SK-N-SH (cell line): ENCODE data around the gene MDH2. TPM values are rescaled to one million over a fixed set of nuclear protein-coding genes. Genes with fewer than 3 reads are reported as not detected.

Source experiments
- CTCF ChIA-PET: fragments of 300-600, 350-600 bp; formaldehyde crosslinking; extraction: SDS; loops from one replicate; lab custom pipeline; 2021; lab: Yijun Ruan, JAX
- POLR2A ChIA-PET: fragments of 350-600 bp; sonication (Branson Sonifier 250); formaldehyde crosslinking; extraction: SDS; loops from one replicate; lab custom pipeline; 2020; ENCODE audit warnings: antibody characterized with exemption, inconsistent platforms; lab: Yijun Ruan, JAX
- DNase-seq: peaks from one replicate; pipeline ENCODE4 v3.0.0; 2012
- H2AFZ ChIP-seq: fragments of 200-600 bp; sonication (generic); 2 replicates; pipeline ENCODE4 v1.8.1; 2016; ENCODE audit warnings: antibody characterized with exemption, mild to moderate bottlenecking, low read depth
- H3F3A ChIP-seq: fragments of 200-600 bp; sonication (generic); replicated peaks from 2 replicates; pipeline ENCODE3; 2016; ENCODE audit warnings: antibody characterized with exemption, mild to moderate bottlenecking; ENCODE audit not compliant: insufficient read depth
- H3K27ac ChIP-seq, 2 experiments: fragments of 200-500 bp in 1 of 2; fragments of 200-600 bp in 1 of 2; sonication (Bioruptor generic) in 1 of 2; sonication (generic), shearing (Covaris generic) in 1 of 2; 2 replicates each; pipeline versions ENCODE4 v1.5.1 to v1.6.1; 2014 to 2016; ENCODE audit warnings: low read depth in 2 of 2, inconsistent platforms in 1 of 2, low read length in 1 of 2, mild to moderate bottlenecking in 1 of 2, mixed read lengths in 1 of 2
- H3K27me3 ChIP-seq: fragments of 200-600 bp; sonication (generic), shearing (Covaris generic); 2 replicates; pipeline ENCODE4 v1.6.1; 2016; ENCODE audit warnings: mixed run types; ENCODE audit not compliant: insufficient read depth
- H3K36me3 ChIP-seq, 2 experiments: fragments of 200-500 bp in 1 of 2; fragments of 200-600 bp in 1 of 2; sonication (Bioruptor generic) in 1 of 2; sonication (generic) in 1 of 2; replicated peaks in 1 of 2; 2 replicates each; pipeline versions ENCODE3 to v1.5.1; 2014 to 2016; ENCODE audit warnings: low read length in 1 of 2, mild to moderate bottlenecking in 1 of 2; ENCODE audit not compliant: insufficient read depth in 2 of 2, control insufficient read depth in 1 of 2
- H3K4me1 ChIP-seq, 2 experiments: fragments of 200-500 bp in 1 of 2; fragments of 200-600 bp in 1 of 2; sonication (Bioruptor generic) in 1 of 2; sonication (generic), shearing (Covaris generic) in 1 of 2; 2 replicates each; pipeline versions ENCODE4 v1.5.1 to v1.6.1; 2014 to 2016; ENCODE audit warnings: low read depth in 1 of 2, low read length in 1 of 2, mixed run types in 1 of 2; ENCODE audit not compliant: insufficient read depth in 2 of 2, control insufficient read depth in 1 of 2
- H3K4me2 ChIP-seq: fragments of 200-600 bp; sonication (generic), shearing (Covaris generic); 2 replicates; pipeline ENCODE4 v1.6.1; 2017; ENCODE audit warnings: mixed run types
- H3K4me3 ChIP-seq, 2 experiments: fragments of 200-500 bp in 1 of 2; fragments of 200-600 bp in 1 of 2; sonication (Bioruptor generic) in 1 of 2; sonication (generic), shearing (Covaris generic) in 1 of 2; 2 replicates each; pipeline versions ENCODE4 v1.5.1 to v1.8.1; 2014 to 2016; ENCODE audit warnings: low read depth in 2 of 2, inconsistent platforms in 1 of 2, low read length in 1 of 2, mild to moderate bottlenecking in 1 of 2, mixed read lengths in 1 of 2, moderate library complexity in 1 of 2
- H3K79me2 ChIP-seq: fragments of 200-600 bp; sonication (generic); 2 replicates; pipeline ENCODE4 v1.8.1; 2017; ENCODE audit warnings: mild to moderate bottlenecking; ENCODE audit not compliant: insufficient read depth
- H3K9ac ChIP-seq: fragments of 200-600 bp; sonication (generic); 2 replicates; pipeline ENCODE4 v1.6.1; 2017; ENCODE audit warnings: mixed run types
- H3K9me2 ChIP-seq: fragments of 200-600 bp; sonication (generic); 2 replicates; pipeline ENCODE4 v1.6.1; 2017; ENCODE audit warnings: mixed run types
- H3K9me3 ChIP-seq: fragments of 200-600 bp; sonication (generic); 2 replicates; pipeline ENCODE4 v1.6.1; 2017; ENCODE audit warnings: mixed run types, mild to moderate bottlenecking, moderate library complexity
- H4K20me1 ChIP-seq: fragments of 200-600 bp; sonication (generic); 2 replicates; pipeline ENCODE4 v1.6.1; 2017; ENCODE audit warnings: mild to moderate bottlenecking, mixed run types; ENCODE audit not compliant: insufficient read depth
- CHD2 ChIP-seq: fragments of 150-350 bp; IDR thresholded peaks from 2 replicates; pipeline ENCODE4 v1.6.1; 2018; ENCODE audit warnings: low read length; ENCODE audit not compliant: partially characterized antibody
- CTCF ChIP-seq: fragments of 200-600 bp; sonication (generic); IDR thresholded peaks from 2 replicates; pipeline ENCODE4 v1.6.1; 2017; ENCODE audit warnings: antibody characterized with exemption, mild to moderate bottlenecking, moderate library complexity
- EP300 ChIP-seq, 2 experiments: IDR thresholded peaks; 2 replicates each; pipeline versions ENCODE4 v1.4.0 to v1.6.1; 2012; ENCODE audit warnings: borderline replicate concordance in 1 of 2, low read depth in 1 of 2, low read length in 1 of 2
- EZH2phosphoT487 ChIP-seq: fragments of 200-600 bp; sonication (generic); IDR thresholded peaks from 2 replicates; pipeline ENCODE4 v1.6.1; 2017; ENCODE audit warnings: low read depth, mixed run types, mild to moderate bottlenecking, antibody characterized with exemption, moderate library complexity, borderline replicate concordance
- FOXJ3 ChIP-seq: sonication (generic); formaldehyde crosslinking; IDR thresholded peaks from 2 replicates; pipeline ENCODE4 v1.5.1; 2020; ENCODE audit warnings: mild to moderate bottlenecking, missing genetic modification reagents
- GATA2 ChIP-seq: sonication (generic); formaldehyde crosslinking; IDR thresholded peaks from 2 replicates; pipeline ENCODE4 v1.5.0; 2020; ENCODE audit warnings: mild to moderate bottlenecking, missing genetic modification reagents
- IRF3 ChIP-seq: fragments of 150-350 bp; IDR thresholded peaks from 2 replicates; pipeline ENCODE4 v1.6.1; 2016; ENCODE audit warnings: mild to moderate bottlenecking, low read depth, low read length
- MEF2A ChIP-seq: IDR thresholded peaks from 2 replicates; pipeline ENCODE4 v1.4.0; 2012; ENCODE audit warnings: low read depth, borderline replicate concordance
- MXI1 ChIP-seq: IDR thresholded peaks from 2 replicates; pipeline ENCODE4 v1.6.1; 2012; ENCODE audit warnings: mild to moderate bottlenecking, low read depth, low read length, improper control_type of control experiment
- PBX3 ChIP-seq: IDR thresholded peaks from 2 replicates; pipeline ENCODE4; 2012
- RCOR1 ChIP-seq: fragments of 150-350 bp; IDR thresholded peaks from 2 replicates; pipeline ENCODE4 v1.6.1; 2017; ENCODE audit warnings: antibody characterized with exemption, low read length
- REST ChIP-seq: IDR thresholded peaks from 2 replicates; pipeline ENCODE4 v1.6.1; 2012; ENCODE audit warnings: mild to moderate bottlenecking, low read depth, low read length, moderate library complexity
- RXRA ChIP-seq: IDR thresholded peaks from 2 replicates; pipeline ENCODE4 v1.4.0; 2012; ENCODE audit warnings: low read depth, mild to moderate bottlenecking, borderline replicate concordance
- SIN3A ChIP-seq: IDR thresholded peaks from 2 replicates; pipeline ENCODE4 v1.6.1; 2012; ENCODE audit warnings: low read depth, mild to moderate bottlenecking, low read length, moderate library complexity, borderline replicate concordance
- TAF1 ChIP-seq: IDR thresholded peaks from 2 replicates; pipeline ENCODE4 v1.6.1; 2012; ENCODE audit warnings: low read depth, mild to moderate bottlenecking, low read length, moderate library complexity, borderline replicate concordance
- TCF12 ChIP-seq: IDR thresholded peaks from 2 replicates; pipeline ENCODE4 v1.4.0; 2012
- TEAD4 ChIP-seq: IDR thresholded peaks from 2 replicates; pipeline ENCODE4 v1.4.0; 2012; ENCODE audit warnings: mild to moderate bottlenecking, borderline replicate concordance; ENCODE audit not compliant: insufficient read depth
- USF2 ChIP-seq: fragments of 150-350 bp; IDR thresholded peaks from 2 replicates; pipeline ENCODE4 v1.6.1; 2017; ENCODE audit warnings: antibody characterized with exemption, low read length, low read depth, borderline replicate concordance
- WGBS: methylation state at CpG from one replicate; pipeline ENCODE4 v1.1.6; 2017; ENCODE audit warnings: low lambda C conversion rate; 5-methylcytosine and 5-hydroxymethylcytosine counted together
- polyA plus RNA-seq, 3 experiments: library from polyadenylated mRNA; depleted of rRNA; stranded (reverse); fragments of >200 nt; gene quantifications; 2 replicates each; pipeline ENCODE4 v1.2.3, GENCODE V29; 2012

Gene MDH2
- polyA plus RNA-seq, 1 of the 3 experiments (the other 2 are of a cell fraction) = 301 TPM

GRCh38 chr7:76095908-76096307 is 48.0 kb downstream of the MDH2 start:
- H3K79me2 ChIP-seq = no peaks in the 10 kb centered on the region
- no peaks in the 10 kb centered on the region; the same call in 1 of the 2 replicates for H3K27me3 ChIP-seq
- no peaks in the 10 kb centered on the region for H3K9me3 ChIP-seq
- no peak for TF ChIP-seq EZH2phosphoT487
- TF ChIP-seq MEF2A = no peak
- TF ChIP-seq PBX3 = no peak
- TF ChIP-seq RCOR1 = no peak
- TF ChIP-seq TAF1 = no peak
- TF ChIP-seq GATA2 (CRISPR knock-in tag) = no peak
- TF ChIP-seq TCF12 = no peak
- TF ChIP-seq EP300 (IDR thresholded peaks at IDR 0.05; ENCODE audit: borderline replicate concordance in 1 of 2, low read depth in 1 of 2, low read length in 1 of 2) = no peak
- TF ChIP-seq CHD2 = no peak
- no peak for TF ChIP-seq REST
- TF ChIP-seq MXI1 = no peak
- no peak for TF ChIP-seq RXRA
- TF ChIP-seq IRF3 = no peak
- no peak for TF ChIP-seq FOXJ3 (CRISPR knock-in tag)
- no peak for TF ChIP-seq CTCF
- TF ChIP-seq USF2 = no peak
- TF ChIP-seq SIN3A = no peak
- no peak for TF ChIP-seq TEAD4
- H3K27ac ChIP-seq = no peak overlapping the region
- H3K9me2 ChIP-seq = no peaks in the 10 kb centered on the region
- no peaks in the 10 kb centered on the region for H3F3A ChIP-seq
- H3K4me3 ChIP-seq = no peak overlapping the region
- no peak overlapping the region for H2AFZ ChIP-seq
- 89% methylated on average over 3 of the region's 3 CpGs for WGBS
- CTCF ChIA-PET = no interaction called here
- POLR2A ChIA-PET = no interaction called here
- no peaks in the 10 kb centered on the region for H3K36me3 ChIP-seq
- H3K4me1 ChIP-seq = no peaks in the 10 kb centered on the region
- no peak for DNase-seq
- H3K4me2 ChIP-seq = no peak overlapping the region
- no peaks in the 10 kb centered on the region for H4K20me1 ChIP-seq
- no peak overlapping the region for H3K9ac ChIP-seq
